ENCODE results near the gene SPTBN2.
"Not testable (repeated sequence)": the region's sequence is repeated elsewhere in the genome, so short reads cannot be mapped to it uniquely, and the experiment has no call there.

The SPTBN2 gene

GRCh38 chr11:66674964-66675602, 53.9 kb downstream of the SPTBN2 start:
- ATAC-seq (replicated peaks), result no peak
- Mint-ChIP-seq H3K9me3 (no peaks in the 10 kb centered on the region), H3K4me1 (peaks cover 17 to 42% of the 10 kb centered on the region in 2 donors), H3K27ac (peak overlapping the region; percentile 2), H3K4me3 (peak overlapping the region; percentile 4 to 33), H3K27me3 (no peaks in the 10 kb centered on the region), H3K36me3 (peaks cover 9 to 22% of the 10 kb centered on the region in 2 donors)
- DNase-seq, result no peak

GRCh38 chr11:66670816-66671215, 58.2 kb downstream of the SPTBN2 start:
- DNase-seq (no peak), ATAC-seq (replicated peaks) (no peak)
- Mint-ChIP-seq H3K4me3 (no peak overlapping the region), H3K9me3 (no peaks in the 10 kb centered on the region), H3K27ac (peak overlapping the region; percentile 9), H3K4me1 (peaks cover 18 to 30% of the 10 kb centered on the region in 2 donors), H3K36me3 (peaks cover 18 to 35% of the 10 kb centered on the region in 2 donors), H3K27me3 (no peaks in the 10 kb centered on the region)

GRCh38 chr11:66665369-66665768, 63.6 kb downstream of the SPTBN2 start:
- H3K4me1 Mint-ChIP-seq, result peaks cover 20 to 36% of the 10 kb centered on the region in 2 donors
- H3K9me3 Mint-ChIP-seq, result no peaks in the 10 kb centered on the region
- no peak for DNase-seq
- H3K36me3 Mint-ChIP-seq, result peaks cover 24 to 54% of the 10 kb centered on the region in 2 donors
- H3K27me3 Mint-ChIP-seq, result no peaks in the 10 kb centered on the region
- H3K27ac Mint-ChIP-seq, result no peak overlapping the region
- H3K4me3 Mint-ChIP-seq, result no peak overlapping the region
- no peak for ATAC-seq (replicated peaks)

GRCh38 chr11:66663741-66664296, 65.2 kb downstream of the SPTBN2 start:
- peaks cover 20 to 32% of the 10 kb centered on the region in 2 donors for H3K4me1 Mint-ChIP-seq
- H3K27ac Mint-ChIP-seq, result peak overlapping the region; percentile 38
- no peak overlapping the region for H3K4me3 Mint-ChIP-seq
- ATAC-seq (replicated peaks) (no peak), DNase-seq (no peak)
- H3K27me3 Mint-ChIP-seq, result no peaks in the 10 kb centered on the region
- H3K9me3 Mint-ChIP-seq, result peaks cover 2 to 3% of the 10 kb centered on the region in 2 donors
- peaks cover 19 to 49% of the 10 kb centered on the region in 2 donors for H3K36me3 Mint-ChIP-seq

GRCh38 chr11:66659763-66660162, 69.3 kb downstream of the SPTBN2 start:
- H3K4me3 Mint-ChIP-seq, result peak overlapping the region; percentile 20 to 36

GRCh38 chr11:66653123-66653522, 75.9 kb downstream of the SPTBN2 start:
- Mint-ChIP-seq H3K4me3 (no peak overlapping the region), H3K36me3 (peaks cover 38 to 54% of the 10 kb centered on the region in 2 donors), H3K4me1 (peaks cover 9 to 35% of the 10 kb centered on the region in 2 donors), H3K27ac (peak overlapping the region; percentile 81), H3K27me3 (no peaks in the 10 kb centered on the region), H3K9me3 (no peaks in the 10 kb centered on the region)
- DNase-seq (no peak), ATAC-seq (replicated peaks) (no peak)

More at GRCh38 chr11:66659763-66660162, 69.3 kb downstream of the SPTBN2 start:
- Mint-ChIP-seq H3K9me3 (peaks cover 2 to 3% of the 10 kb centered on the region in 2 donors), H3K4me1 (peaks cover 18 to 45% of the 10 kb centered on the region in 2 donors), H3K36me3 (peaks cover 17 to 43% of the 10 kb centered on the region in 2 donors), H3K27ac (peak overlapping the region; percentile 65), H3K27me3 (no peaks in the 10 kb centered on the region)
- DNase-seq (no peak), ATAC-seq (replicated peaks) (peak; percentile 63 to 70)

GRCh38 chr11:66652651-66653050, 76.4 kb downstream of the SPTBN2 start:
- H3K27ac Mint-ChIP-seq, result no peak overlapping the region
- no peaks in the 10 kb centered on the region for H3K9me3 Mint-ChIP-seq
- no peak for ATAC-seq (replicated peaks)
- H3K4me3 Mint-ChIP-seq, result no peak overlapping the region
- peaks cover 8 to 32% of the 10 kb centered on the region in 2 donors for H3K4me1 Mint-ChIP-seq
- no peak for DNase-seq
- H3K36me3 Mint-ChIP-seq, result peaks cover 38 to 54% of the 10 kb centered on the region in 2 donors
- no peaks in the 10 kb centered on the region for H3K27me3 Mint-ChIP-seq

GRCh38 chr11:66651016-66651415, 78.0 kb downstream of the SPTBN2 start:
- peak in 1 of 2 donors; percentile 49 for ATAC-seq (replicated peaks)
- peaks cover 11 to 40% of the 10 kb centered on the region in 2 donors for H3K4me1 Mint-ChIP-seq
- no peaks in the 10 kb centered on the region for H3K9me3 Mint-ChIP-seq
- DNase-seq, result no peak
- H3K27ac Mint-ChIP-seq, result peak overlapping the region; percentile 1
- no peak overlapping the region for H3K4me3 Mint-ChIP-seq
- peaks cover 50 to 64% of the 10 kb centered on the region in 2 donors for H3K36me3 Mint-ChIP-seq
- H3K27me3 Mint-ChIP-seq, result no peaks in the 10 kb centered on the region

- Mint-ChIP-seq H3K9me3 (no peaks in the 10 kb centered on the region), H3K27me3 (no peaks in the 10 kb centered on the region), H3K4me1 (peaks cover 16 to 42% of the 10 kb centered on the region in 2 donors), H3K36me3 (peaks cover 51 to 67% of the 10 kb centered on the region in 2 donors), H3K4me3 (no peak overlapping the region), H3K27ac (peak overlapping the region; percentile 47)
- no peak for DNase-seq
- no peak for ATAC-seq (replicated peaks)
Measured at GRCh38 chr11:66649903-66650302, 79.1 kb downstream of the SPTBN2 start.

- ATAC-seq (replicated peaks), result no peak
- Mint-ChIP-seq H3K36me3 (peaks cover 57 to 79% of the 10 kb centered on the region in 2 donors), H3K4me1 (peaks cover 32 to 58% of the 10 kb centered on the region in 2 donors), H3K27ac (no peak overlapping the region), H3K27me3 (no peaks in the 10 kb centered on the region), H3K9me3 (no peaks in the 10 kb centered on the region), H3K4me3 (no peak overlapping the region)
- DNase-seq, result no peak
Measured at GRCh38 chr11:66646828-66647227, 82.2 kb downstream of the SPTBN2 start.

GRCh38 chr11:66643745-66644437, 85.1 kb downstream of the SPTBN2 start:
- Mint-ChIP-seq H3K36me3 (peaks cover 58 to 81% of the 10 kb centered on the region in 2 donors), H3K4me3 (no peak overlapping the region), H3K27me3 (no peaks in the 10 kb centered on the region), H3K27ac (peak overlapping the region; percentile 9), H3K9me3 (no peaks in the 10 kb centered on the region), H3K4me1 (peaks cover 45 to 82% of the 10 kb centered on the region in 2 donors)
- no peak for ATAC-seq (replicated peaks)
- no peak for DNase-seq

- ATAC-seq (replicated peaks) (no peak), DNase-seq (no peak)
- H3K9me3 Mint-ChIP-seq, result no peaks in the 10 kb centered on the region
- peak overlapping the region; percentile 28 for H3K27ac Mint-ChIP-seq
- no peaks in the 10 kb centered on the region for H3K27me3 Mint-ChIP-seq
- H3K4me1 Mint-ChIP-seq, result peaks cover 56 to 95% of the 10 kb centered on the region in 2 donors
- peaks cover 55 to 89% of the 10 kb centered on the region in 2 donors for H3K36me3 Mint-ChIP-seq
- H3K4me3 Mint-ChIP-seq, result peak overlapping the region; percentile 70
Measured at GRCh38 chr11:66641834-66642233, 87.2 kb downstream of the SPTBN2 start.

GRCh38 chr11:66639814-66640340, 89.1 kb downstream of the SPTBN2 start:
- not testable (repeated sequence) for H3K9me3 Mint-ChIP-seq; DNase-seq; H3K27me3 Mint-ChIP-seq; ATAC-seq (replicated peaks)
- Mint-ChIP-seq H3K4me1 (peaks cover 47 to 83% of the 10 kb centered on the region in 2 donors), H3K27ac (peak overlapping the region; percentile 99), H3K36me3 (peaks cover 49 to 72% of the 10 kb centered on the region in 2 donors), H3K4me3 (peak overlapping the region; percentile 96 to 98)

- peaks cover 47 to 83% of the 10 kb centered on the region in 2 donors for H3K4me1 Mint-ChIP-seq
- H3K4me3 Mint-ChIP-seq, result peak overlapping the region; percentile 96 to 98
- H3K27ac Mint-ChIP-seq, result peak overlapping the region; percentile 99
- DNase-seq (no peak), ATAC-seq (replicated peaks) (peak in 1 of 2 donors; percentile 3)
- H3K36me3 Mint-ChIP-seq, result peaks cover 52 to 72% of the 10 kb centered on the region in 2 donors
- H3K27me3 Mint-ChIP-seq, result no peaks in the 10 kb centered on the region
- peaks cover 2 to 4% of the 10 kb centered on the region in 2 donors for H3K9me3 Mint-ChIP-seq
Measured at GRCh38 chr11:66639066-66639813, 89.8 kb downstream of the SPTBN2 start.

Data from stimulated activated naive B cell treated with anti-CD40 and anti-IgM and Interleukin-4, amounts not matched to agents 10 μg/mL and 1 μg/mL and 100 μg/mL, for 72 hours (primary cell).